DMS 273 (cell line): ENCODE measurements around the gene DNAH5.

ENCODE experiments used
- DNase-seq: peaks from one replicate; lab custom pipeline; 2025; ENCODE audit not compliant: unreplicated experiment; lab: John Stamatoyannopoulos, UW

Gene DNAH5

DNA sequence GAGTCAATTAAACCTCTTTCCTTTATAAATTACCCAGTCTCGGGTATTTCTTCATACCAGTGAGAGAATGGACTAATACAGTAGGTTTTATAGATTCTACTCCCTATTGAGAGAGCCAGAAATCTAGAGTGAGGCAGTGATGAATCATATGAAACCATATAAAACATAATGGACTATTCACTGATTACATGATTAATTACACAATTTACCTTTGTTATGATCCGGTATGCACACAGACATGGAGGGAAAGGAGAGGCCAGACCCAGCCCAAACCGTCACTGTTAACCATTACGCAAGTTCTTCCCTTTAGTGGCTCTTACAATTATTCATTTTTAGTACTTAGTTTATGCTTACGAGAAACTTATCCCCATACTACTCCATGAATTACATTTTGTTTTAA, 205.0 kb downstream of the DNAH5 start:
- no peak for DNase-seq

DNA sequence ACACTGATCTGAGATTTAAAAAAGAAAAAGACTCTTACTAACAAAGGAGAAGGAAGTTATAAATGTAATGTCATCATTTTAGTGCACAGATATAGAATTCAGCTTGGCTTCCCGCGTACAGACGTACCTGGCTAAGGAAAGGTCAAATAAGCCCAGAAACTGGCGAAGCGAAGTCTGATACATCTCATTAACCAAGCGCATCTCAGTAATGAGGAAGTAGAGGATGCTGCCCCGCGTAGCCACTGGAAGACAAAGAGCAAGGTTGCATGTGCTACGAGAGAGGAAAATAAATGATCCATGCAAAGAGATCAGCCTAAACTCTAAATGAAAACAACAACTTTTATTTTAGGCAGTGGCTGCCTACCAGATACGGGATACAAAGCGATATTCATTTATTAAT, 208.8 kb downstream of the DNAH5 start:
- no peak for DNase-seq

DNA sequence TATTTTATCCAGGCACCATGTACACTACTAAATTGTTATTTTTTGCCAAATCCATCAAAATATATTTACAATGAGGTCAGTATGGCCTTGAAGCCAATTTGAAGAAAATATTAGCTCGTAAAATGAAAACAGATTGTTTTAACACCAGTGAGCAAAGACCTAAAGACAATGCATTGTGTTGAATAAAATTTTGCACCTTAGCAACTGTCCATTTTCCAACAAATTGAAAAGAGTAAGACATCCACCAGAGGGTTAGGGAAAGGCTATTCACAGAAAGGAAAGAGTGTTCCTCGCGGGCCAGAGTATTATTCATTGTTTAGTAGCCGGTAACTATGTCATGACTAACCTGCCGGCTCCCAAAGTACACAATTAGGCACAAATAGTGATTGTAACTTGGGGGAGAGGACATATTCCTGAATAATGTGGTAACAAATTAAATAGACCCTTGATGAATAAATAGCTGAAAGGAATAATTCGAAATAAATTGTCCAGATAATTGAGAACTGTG, 213.3 kb downstream of the DNAH5 start:
- no peak for DNase-seq

DNA sequence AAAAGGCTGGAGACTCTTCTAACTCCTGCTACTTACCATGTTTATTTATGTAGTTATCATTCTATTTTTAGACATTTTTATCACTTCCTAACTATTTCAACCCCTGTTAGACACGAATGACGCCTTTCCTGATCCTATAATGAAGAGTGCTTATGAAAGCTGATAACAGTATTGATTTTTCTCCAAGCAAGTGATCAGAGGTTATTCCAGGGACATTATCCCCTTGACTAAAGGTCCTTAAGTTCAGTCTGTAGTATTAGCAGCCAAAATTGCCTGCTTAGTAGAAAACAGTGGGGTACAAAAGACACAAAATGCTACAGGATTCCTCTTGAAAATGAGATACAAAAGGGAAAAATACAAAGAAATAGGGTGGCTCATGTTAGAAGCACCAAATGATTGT, 235.6 kb downstream of the DNAH5 start:
- no peak for DNase-seq

DNA sequence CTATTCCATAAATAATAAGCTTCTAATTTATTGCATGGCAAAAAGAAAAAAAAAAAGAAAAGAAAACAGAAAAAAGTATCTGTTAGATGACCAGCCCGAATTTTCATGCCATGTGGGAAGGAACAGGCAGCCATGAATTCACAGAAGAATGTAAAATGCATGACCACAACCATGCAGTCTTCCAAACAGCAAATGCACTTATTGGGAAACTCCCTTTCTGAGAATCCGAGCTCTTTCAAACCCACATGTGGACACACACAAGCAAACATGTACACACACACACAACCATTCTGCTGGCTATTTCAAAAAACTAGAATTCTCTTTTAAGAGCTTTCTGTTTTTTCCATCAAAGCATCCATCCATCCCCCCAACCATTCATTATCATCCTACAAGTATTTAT, 236.1 kb downstream of the DNAH5 start:
- no peak for DNase-seq

GRCh38 chr5:13704396-13704795, 240.1 kb downstream of the DNAH5 start:
- no peak for DNase-seq

DNA sequence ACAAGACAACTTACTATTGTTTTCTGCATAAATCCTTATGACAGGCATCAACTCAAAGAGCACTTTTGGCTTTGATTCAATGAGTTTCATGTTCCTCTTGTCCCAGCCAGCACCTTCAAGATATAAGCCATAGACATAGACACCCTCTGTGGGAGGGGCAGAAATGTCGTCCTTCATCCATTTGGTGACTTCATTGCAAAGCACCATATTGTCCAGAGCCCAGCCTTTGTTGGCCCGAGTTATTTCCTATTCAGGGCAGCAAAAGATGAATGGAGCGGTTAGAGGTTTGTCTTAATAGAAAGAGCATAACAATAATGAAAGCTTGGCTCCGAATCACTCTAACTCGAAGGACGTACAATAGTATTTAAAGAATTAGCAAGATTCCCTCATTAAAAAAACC, 243.9 kb downstream of the DNAH5 start:
- DNase-seq: no peak

DNA sequence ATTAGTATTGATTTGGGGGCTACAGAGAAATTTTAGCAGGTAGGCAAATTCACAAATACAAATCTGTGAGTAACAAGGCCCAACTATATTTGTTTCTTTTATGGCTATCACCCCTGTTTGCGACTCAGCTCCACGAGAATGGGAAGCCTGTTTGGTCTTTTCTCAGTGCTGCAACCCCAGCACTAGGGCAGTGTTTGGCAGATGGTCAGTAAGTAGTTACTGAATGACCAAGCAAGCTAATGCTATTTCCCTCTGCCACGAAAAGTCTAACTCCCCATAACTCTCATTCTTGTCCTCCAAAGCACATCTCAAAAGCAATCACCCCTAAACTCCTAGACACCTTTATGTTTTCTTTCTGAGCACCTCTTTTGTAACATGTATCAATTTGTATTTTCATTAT, 245.6 kb downstream of the DNAH5 start:
- no peak for DNase-seq

GRCh38 chr5:13695076-13695712, 249.3 kb downstream of the DNAH5 start:
- DNase-seq: no peak

GRCh38 chr5:13692172-13692571, 252.3 kb downstream of the DNAH5 start:
- no peak for DNase-seq

DNA sequence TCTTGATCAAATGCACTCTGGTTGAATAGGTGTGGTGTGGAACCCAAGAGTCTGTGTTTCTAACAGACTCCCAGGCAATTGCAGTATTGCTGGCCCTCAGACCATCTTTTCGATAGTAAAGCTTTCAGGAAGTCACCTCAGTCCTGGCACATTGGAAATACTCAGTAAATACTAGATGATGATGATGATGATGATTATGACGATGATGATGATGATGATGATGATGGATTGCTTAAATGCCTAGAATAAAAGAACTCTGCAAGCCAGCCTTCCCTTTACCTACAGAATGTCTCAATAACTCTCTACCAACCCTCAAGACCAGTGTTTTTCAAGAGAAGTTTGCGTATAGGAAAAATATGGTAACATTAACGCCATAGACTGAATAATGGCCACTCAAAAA, 268.0 kb downstream of the DNAH5 start:
- DNase-seq: no peak

DNA sequence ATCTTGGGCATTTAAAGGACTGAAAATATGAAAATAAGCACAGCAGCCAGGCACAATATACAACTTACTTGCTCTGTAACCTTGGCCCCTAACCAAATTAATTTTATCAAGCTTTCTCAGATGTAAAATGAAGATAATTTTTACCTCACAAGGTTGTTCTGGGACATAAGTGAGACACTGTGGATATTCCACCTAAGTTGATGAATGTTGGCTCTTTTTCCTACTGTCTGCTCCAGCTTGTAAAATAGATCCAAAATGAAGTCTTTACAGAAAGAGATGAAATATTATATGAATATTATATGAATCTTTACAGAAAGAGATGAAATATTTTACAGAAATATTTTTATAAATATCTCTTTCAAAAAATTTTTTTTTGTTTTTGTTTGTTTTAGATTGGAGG, 270.1 kb downstream of the DNAH5 start:
- DNase-seq: no peak

GRCh38 chr5:13673511-13673910, 271.0 kb downstream of the DNAH5 start:
- no peak for DNase-seq

GRCh38 chr5:13664377-13664776, 280.1 kb downstream of the DNAH5 start:
- no peak for DNase-seq

- DNase-seq: no peak
Measured at GRCh38 chr5:13662626-13663025, 281.9 kb downstream of the DNAH5 start.

GRCh38 chr5:13661272-13661671, 283.2 kb downstream of the DNAH5 start:
- no peak for DNase-seq

DNA sequence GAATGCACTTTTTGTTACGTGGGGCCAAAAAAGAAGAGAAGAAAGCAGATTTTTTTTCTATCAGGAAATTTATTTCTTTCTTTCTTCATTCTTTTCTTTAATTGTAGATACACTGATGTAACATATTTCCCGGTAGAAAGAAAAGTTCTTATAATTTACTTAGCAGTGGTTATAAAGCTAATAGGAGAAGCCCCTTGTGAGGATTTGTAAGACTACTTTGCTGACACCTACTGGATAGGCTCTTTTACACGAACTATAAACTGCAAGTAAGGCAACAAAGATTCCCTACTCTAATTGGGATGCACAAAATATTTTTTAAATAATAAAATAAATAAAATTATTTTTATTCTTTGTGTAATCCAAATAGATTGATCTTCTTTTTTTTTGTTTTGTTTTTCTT, 284.4 kb downstream of the DNAH5 start:
- DNase-seq: peak; percentile 2

GRCh38 chr5:13659391-13659790, 285.1 kb downstream of the DNAH5 start:
- DNase-seq: no peak

GRCh38 chr5:13658761-13659160, 285.7 kb downstream of the DNAH5 start:
- no peak for DNase-seq

DNA sequence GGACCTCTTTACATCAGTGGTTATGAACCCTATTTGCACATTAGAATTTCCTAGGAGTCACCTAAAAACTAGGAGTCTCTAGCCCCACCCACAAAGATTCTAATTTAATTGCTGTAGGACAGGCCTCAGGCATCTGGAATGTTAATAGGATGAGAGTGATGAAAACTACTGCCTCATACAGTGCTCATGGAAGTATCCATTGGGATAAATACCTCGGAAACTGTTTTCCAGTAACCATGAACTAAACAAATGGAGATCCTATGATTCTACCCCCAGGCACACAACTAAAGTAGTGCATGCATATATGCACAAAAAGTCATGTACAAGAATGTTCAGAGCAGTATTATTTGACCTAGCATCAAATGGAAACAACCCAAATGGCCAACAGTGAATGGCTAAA, 286.3 kb downstream of the DNAH5 start:
- no peak for DNase-seq

DNA sequence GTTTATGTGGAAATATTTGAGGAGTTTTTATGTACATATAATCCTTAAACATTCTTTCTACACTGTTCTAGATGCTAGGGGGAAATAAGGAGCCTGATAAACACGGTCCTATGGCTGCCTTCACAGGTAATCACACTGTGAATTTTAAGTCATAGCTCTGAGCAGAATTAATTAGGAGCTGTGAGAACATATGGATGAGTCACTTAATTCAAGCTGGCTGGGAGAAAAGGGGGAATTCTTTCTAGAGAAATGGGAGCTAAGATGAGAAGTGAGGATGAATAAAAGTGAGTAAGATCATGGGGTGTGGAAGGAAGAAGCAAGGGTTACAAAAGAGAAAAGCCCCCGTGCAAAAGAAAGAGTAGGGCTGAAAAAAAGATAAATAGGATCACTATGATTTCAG, 290.8 kb downstream of the DNAH5 start:
- no peak for DNase-seq

DNA sequence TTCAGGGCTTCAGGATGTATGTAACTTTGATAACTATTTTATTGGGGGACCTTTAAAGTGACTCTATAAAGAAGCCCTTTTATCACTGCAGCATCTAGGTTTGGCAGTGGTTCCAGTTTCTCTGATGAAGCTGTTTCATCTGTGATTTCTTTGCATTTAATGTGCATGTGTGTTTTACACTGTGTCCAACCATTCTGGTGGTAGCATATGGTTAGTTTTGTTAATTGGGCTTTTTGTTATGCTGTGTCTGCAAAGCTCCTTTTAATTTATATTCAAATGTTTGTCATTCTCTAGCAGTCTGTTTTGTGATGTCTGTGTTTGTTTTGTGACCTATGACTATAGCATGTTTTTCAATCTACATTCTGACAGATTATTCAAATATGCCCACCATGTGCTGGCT, 294.8 kb downstream of the DNAH5 start:
- no peak for DNase-seq

DNA sequence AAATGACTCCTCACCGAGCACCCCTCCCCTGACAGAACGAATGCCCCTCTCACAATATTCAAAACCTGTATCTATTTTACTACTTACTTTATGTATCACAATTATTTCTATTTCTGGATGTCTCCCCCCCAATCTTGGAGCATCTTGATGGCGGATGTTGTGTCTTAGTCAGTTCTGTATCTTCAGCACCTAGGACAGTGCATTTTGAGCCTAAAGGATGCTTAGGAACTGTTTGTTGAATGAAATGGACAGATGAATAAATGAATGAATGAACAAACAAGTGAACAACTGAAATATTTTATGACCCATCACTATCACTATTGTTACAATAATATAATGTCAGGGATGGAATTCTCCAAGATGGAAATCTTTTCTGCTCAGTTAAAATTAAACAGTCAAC, 295.7 kb downstream of the DNAH5 start:
- no peak for DNase-seq
